ENCODE results near the gene ELP1.
"Not testable (repeated sequence)": the region's sequence is repeated elsewhere in the genome, so short reads cannot be mapped to it uniquely, and the experiment has no call there.

ELP1 gene

DNA sequence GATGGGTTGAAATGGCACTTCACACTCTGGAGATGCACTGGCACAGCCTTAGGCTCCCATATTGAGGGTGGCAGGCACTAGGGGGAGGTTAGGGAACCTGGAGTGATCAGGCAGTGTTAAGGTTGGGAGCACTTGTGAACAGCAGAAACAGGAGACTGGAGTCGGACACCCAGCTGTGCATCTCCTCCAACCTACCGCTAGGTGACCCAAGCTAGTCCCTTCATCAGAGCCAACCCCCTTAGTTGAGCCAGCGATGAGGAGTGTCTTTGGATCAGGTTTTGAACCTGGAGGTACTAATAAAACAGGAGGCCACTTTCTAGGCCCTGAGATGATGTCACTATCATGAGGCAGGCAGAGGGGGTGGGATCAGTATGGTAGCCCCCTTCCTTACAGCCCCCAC is 79.8 kb downstream of the ELP1 start:
- DNase-seq (ENCODE audit: low read depth), result no peak

DNA sequence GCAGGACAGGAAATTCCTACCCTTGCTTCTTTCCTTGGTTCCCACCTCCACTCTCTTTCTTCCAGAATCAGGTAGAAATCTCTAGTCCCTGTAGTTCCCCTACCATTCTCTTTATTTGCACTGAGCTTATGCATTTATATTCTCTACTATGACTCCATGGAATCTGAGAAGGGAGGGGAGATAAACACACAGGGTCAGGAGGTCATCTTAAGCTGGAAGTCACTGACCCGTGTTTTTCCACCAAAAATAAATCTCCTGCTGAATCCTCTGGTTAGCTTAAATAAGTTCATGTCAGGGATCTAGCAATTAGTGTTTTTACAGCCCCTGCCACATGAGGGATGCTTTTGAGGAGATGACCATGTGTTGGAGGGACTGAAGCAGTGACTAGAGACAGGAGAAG is 81.8 kb downstream of the ELP1 start:
- no peak for DNase-seq (ENCODE audit: low read depth)

DNA sequence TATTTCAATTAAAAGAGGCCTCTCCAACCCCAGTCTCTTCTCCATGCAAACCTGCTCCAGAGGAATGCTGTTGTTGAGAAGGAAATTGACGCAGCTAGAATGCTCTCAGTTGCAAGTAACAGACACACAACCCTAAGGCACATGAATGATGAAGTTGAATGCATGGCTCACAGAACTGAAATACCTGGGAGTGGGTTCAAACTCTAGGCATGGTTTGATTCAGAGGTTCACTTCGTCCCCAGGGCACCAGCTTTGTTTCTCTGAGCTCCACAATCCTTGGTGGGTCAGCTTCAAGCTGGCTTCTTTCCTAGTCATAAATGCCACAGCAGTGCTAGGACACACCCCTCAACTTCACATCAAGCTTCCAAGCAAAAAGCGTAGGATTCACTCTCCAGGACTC is 82.8 kb downstream of the ELP1 start:
- DNase-seq (ENCODE audit: low read depth), result no peak

DNA sequence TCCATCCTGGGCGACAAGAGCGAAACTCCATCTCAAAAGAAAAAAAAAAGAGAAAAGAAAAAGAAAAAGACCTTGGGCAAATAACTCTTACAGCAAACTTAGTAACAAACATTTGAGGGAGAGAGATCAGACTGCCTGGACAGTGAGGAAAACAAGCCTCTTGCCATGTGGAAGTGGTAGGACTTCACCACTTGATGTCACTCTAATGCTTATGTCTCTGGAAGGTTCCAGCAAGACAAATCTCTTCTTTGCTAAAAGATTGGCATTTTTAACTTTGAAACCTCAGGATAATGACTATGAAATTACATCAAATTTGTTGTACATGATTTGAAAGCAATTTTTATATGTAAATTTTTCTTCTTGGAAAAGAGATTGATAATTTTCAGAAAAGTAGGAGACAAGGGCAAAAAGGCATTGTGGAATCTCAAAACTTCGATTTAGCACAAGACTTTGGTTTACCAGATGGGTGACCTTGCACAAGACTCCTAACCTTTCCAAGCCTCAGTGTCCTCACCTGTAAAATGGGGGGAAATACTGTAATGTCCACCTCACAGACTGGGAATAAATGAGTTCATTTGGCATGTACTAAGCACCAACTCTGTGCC is 83.5 kb downstream of the ELP1 start:
- DNase-seq (ENCODE audit: low read depth), result no peak

DNA sequence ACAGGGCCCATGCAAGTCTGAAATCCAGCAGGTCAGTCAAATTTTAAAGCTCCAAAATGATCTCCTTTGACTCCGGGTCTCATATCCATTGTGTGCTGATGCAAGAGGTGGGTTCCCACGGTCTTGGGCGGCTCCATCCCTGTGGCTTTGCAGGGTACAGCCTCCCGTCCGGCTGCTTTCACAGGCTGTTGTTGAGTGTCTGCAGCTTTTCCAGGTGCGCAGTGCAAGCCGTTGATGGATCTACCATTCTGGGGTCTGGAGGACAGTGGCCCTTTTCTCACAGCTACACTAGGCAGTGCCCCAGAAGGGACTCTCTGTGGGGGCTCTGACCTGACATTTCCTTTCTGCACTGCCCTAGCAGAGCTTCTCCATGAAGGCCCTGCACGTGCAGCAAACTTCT is 85.6 kb downstream of the ELP1 start:
- not testable (repeated sequence) for DNase-seq (ENCODE audit: low read depth)

DNA sequence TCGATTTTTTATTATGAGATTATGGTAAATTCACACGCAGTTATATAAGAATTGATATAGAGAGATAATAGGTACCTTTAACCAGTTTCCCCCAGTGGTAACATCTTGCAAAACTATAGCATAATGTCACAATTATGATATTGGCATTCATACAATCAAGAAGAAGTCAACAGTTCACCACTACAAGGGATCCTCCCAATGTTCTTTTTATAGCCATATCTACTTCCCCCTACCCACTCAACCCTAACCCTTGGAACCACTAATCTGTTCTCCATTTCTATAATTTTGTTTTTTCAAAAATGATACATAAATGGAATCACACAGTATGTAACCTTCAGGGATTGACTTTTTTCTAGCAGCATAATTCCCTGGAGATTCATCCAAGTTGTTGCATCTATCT is 88.0 kb downstream of the ELP1 start:
- no peak for DNase-seq (ENCODE audit: low read depth)

DNA sequence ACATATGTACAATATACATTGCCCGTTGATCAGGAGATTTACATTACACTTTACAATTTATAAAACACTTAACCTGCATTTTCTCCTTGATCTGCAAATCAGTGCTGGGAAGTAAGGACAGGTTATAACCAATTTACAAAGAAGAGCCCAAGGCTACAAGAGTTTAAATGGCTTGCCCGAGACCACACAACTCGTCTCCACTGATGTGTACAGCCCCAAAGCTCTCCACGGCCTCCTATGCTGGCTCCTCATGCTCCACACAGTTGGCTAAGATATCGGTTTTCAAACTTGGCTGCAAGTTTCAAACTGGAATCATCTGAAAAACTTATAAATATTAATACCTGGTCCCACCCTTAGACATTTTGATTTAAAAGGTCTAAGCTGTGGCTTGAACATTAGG is 88.4 kb downstream of the ELP1 start:
- DNase-seq (ENCODE audit: low read depth), result no peak

DNA sequence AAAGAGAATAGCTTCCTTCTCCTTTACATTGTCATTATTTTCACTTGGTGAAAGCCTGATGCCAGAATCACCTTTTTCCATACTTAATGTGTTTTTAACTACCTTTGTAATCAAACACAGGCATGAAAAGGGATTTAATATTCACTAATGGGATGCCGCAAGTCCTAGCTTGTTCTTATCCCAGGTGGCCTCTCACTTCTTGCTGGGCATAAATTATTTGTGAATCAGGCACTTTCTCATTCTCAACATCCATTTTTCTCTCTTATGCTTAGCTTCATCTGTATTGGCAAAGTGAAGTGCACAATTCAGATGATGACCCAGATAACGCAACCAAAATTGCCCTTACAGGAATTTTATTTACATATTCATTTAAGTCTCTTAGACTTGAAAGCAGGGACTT is 89.1 kb downstream of the ELP1 start:
- DNase-seq (ENCODE audit: low read depth), result no peak

DNA sequence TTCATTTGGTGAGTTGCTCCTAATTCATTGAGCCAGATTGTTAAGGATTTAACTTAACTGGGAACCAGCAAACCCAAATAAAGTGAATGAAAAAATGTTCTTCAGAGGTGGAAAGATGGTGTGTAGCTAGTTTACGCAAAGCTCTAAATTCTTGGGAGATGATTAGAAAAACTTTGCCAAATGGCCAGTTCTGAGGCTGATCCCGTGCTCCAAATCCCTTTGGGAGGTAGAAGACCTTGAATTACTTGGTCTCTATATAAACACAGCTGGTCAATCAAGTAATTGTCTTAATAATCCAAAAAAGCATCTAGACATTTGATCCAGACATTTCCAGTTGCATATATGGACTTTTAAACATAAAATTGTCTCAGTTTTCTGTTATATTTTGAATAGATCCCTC is 89.5 kb downstream of the ELP1 start:
- no peak for DNase-seq (ENCODE audit: low read depth)

DNA sequence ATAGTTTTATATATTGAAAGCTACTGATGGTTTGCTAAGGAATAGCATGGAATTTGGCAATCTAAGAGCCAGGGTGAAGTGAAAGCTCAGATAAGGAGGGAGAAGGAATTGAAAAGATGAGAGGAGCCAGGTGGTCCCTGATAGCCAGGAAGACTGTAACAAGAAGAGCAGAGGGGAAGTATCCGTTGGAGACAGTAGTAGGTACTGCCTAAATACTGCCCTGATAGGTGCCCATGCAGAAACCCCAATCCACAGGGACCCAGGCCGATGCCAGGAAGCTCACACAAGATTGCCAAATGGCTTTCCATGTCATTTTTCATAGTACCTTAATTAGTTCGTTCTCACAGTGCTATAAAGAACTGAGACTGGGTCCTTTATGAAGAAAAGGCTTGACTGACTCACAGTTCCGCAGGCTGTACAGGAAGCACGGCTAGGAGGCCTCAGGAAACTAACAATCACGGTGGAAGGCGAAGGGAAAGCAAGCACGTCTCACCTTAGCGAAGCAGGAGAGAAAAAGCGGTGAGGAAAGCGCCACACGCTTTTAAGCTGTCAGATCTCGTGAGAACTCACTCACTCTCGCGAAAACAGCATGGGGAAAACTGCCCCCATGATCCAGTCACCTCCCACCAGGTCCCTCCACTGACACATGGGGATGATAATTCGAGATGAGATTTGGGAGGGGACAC is 91.2 kb downstream of the ELP1 start:
- DNase-seq (ENCODE audit: low read depth), result no peak

DNA sequence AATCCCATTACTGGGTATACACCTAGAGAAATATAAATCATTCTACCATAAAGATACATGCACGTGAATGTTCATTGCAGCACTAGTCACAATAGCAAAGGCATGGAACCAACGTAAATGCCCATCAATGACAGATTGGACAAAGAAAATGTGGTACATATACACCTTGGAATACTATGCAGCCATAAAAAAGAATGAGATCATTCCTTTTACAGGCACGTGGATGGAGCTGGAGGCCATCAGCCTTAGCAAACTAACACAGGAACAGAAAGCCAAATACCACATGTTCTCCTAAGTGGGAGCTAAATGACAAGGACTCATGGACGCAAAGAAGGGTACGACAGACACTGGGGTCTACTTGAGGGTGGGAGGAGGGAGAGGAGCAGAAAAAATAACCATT is 94.4 kb downstream of the ELP1 start:
- not testable (repeated sequence) for DNase-seq (ENCODE audit: low read depth)

DNA sequence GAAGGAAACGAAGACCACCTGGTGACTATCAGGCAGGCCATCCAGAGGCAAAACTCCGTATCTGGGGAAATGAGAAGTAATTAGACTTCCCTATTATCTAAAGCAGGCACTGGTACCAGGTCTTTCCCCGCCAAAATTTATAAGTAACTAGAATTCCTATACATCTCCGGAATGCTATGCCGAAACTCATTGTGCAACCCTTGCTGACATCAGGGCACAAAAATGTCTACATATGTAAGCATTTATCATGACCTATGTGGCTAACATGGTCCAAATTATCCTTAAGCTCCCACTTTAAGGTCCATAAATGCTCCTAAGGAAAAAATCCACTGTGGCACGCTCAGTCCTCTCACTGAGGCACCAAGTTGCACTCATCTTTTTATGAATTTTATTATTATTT is 95.9 kb downstream of the ELP1 start:
- peak; percentile 96 for DNase-seq (ENCODE audit: low read depth)

DNA sequence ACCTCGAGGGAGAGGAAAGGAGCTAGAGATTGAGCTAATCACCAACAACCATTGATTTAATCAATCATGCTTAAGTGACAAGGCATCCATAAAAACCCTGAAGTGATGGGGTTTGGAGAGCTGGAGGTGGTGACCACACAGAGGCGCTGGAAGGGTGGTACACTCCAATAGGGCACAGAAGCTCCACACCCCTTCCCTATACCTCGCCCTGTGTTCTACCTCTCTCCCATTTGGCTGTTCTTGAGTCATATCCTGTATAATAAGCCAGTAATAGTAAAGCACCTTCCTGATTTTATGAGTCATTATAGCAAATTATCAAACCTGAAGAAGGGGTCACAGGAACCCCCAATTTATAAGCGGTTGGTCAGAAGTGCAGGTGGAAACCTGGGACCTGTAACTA is 96.4 kb downstream of the ELP1 start:
- no peak for DNase-seq (ENCODE audit: low read depth)

DNA sequence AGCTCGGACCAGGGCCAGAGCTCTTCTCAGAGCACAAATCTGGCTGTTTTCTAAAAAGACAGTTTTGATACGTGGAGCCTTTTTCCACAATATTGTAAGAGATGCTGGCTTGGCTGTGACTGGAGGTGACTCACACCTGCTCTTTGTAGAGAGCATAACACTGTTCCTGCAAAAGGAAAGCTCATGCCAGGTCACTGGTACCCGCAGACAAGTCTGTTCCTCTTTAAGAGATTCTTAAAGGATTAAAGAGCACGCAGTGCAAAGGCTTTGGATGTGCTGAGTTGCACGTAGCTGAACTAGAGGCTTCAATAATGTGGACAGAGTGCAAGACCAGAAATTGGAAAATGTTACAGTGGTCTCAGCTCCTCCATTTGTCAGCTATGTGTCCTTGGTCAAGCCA is 97.1 kb downstream of the ELP1 start:
- DNase-seq (ENCODE audit: low read depth), result no peak

DNA sequence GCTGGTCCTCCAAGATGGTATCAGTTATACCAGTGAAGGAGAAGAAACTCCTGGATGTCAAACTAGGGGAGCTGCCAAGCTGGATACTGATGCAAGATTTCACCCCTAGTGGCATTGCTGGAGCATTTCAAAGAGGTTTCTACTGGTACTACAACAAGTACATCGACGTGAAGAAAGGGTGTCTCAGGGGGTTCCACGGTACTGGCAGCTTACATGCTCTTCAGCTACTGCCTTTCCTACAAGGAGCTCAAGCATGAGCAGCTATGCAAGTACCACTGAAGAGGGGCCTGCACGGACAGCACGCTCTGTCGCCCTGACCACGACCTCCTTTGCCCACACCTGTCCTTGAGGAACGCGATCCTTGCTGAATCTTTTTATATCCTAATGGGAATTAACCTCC is 97.6 kb downstream of the ELP1 start:
- no peak for DNase-seq (ENCODE audit: low read depth)

DNA sequence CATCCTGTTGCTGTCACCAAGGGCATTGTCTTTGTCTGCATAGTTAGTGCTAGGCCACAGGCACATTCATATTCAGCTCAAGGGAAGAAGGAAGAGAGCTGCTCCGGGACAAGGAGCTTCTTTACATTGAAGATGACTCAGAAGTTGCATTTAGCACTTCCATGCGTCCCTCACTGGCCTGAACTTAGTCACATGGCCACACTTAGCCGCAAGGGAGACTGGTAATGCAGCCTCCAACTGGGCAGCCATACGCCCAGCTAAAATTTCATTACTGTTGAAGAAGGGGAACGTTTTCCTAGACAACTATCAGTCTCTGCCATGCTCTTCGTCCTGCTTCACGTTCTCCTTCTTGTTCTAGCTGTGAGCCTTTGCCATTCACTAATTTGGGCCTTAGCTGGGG is 98.1 kb downstream of the ELP1 start:
- no peak for DNase-seq (ENCODE audit: low read depth)

DNA sequence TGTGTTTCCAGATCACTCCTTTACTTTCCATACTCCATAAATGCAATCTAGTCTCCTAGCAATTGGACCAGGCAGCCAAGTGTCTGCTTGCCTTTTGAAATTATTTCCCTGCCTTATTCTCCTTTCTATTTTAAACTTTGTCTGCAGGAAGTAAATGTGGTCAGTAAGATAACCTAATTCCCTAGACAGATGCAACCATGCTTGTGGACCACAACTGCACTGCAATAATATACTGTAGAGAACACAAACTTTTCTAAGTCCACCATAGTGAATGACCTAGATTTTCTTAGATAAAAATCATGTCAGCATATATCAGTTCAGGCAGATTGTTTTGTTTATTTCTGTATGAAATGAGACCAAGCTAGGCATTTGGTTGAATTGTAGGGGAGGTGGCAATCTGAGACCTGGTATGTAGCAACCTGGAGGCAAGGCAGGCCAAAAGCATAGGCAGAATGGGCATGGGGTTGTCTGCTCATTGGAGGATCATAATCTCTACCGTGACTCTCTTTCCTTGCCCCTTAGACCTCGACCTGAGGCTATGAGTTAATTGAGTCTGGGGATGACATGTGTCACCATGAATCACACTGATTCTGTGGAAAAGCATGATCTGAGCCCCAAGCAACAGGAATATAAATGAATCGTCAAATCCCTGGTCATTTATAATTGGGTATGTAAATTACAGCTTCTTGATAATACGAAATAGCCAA is 98.8 kb downstream of the ELP1 start:
- no peak for DNase-seq (ENCODE audit: low read depth)

DNA sequence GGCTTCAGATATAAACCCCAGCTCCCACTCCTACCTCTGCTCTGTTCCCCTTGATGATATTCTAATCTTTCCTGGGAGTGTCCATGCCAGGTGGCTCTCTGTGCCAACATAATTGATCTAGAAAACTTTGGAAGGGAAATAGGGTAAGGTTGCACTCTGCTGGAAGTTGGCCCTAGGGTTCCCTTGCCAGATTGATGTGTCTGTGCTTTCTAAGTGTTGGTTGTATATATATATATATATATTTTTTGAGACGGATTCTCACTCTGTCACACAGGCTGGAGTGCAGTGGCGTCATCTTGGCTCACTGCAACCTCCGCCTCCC is 101.8 kb downstream of the ELP1 start:
- DNase-seq (ENCODE audit: low read depth), result no peak

DNA sequence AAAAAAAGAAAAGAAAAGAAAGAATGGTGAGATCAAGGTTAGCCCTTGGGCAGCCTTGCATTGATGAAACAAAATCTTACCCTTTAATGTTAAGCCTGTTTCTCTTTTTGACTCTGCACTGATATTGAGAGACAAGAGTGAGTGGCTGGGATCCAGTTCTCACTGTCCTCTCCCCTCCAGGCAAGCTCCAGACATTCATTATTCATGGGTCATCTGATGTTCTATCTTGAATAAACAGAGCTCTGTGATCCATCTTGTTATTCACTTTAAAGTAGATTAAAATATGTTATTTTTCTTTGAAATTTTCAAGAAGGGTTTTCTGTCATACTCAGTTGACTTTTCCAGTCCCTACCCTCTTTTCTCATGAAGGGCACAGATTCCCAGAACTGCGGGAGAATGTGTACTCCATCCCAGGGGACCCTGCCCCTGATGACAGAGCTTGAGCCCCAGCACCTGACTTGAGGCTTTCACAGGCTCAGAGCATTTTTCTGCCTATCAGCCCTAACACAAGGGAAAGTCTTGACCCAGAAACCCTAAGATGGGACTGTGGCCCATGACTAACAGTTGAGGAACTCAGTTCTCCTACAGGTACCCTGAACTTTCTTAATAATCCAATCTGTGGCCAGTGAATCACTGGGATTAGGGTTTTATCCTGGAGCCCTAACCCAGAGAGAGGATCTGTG is 102.3 kb downstream of the ELP1 start:
- peak; percentile 38 for DNase-seq (ENCODE audit: low read depth)

DNA sequence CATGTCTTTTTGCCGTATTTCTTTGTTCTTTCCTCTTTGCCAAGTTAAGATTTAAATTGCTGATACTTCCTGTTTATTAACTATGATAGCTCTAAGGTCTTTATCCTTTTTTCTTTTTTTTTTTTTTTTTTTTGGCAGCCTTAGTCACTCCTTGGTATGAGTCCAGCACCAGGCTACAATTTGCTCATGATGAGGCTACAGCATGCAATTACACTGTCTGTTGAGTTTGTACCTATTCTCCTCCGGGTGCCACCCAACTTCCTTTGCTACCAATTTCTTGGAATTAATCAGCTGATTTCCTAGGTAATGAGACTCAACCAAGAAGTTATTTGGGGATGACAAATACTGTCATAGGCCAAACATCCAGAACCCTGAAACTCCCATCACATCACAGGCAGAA is 103.7 kb downstream of the ELP1 start:
- DNase-seq (ENCODE audit: low read depth), result no peak

DNA sequence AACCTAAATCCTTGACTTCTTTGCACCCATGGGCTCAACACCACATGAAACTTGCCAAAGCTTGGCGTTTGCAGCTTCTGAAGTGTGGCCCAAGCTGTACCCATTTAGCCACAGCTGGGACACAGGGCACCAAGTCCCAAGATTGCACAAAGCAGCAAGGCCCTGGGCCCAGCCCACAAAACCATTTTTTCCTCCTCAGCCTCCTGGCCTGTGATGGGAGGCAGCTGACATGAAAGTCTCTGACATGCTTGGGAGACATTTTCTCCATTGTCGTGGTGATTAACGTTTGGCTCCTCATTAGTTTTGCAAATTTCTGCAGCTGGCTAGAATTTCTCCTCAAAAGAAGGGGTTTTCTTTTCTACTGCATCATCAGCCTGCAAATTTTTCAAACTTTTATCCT is 110.1 kb downstream of the ELP1 start:
- DNase-seq (ENCODE audit: low read depth), result no peak
